Activated CD8-positive, alpha-beta memory T cell treated with anti-CD3 and anti-CD28 coated beads for 1 hour (primary cell): ENCODE measurements around the gene SERPINB11.
"Not testable (repeated sequence)": the region's sequence is repeated elsewhere in the genome, so short reads cannot be mapped to it uniquely, and the experiment has no call there.

ENCODE experiments used
- DNase-seq, 2 donors: peaks; one replicate each; pipeline ENCODE4 v3.0.0-alpha.2; 2020; ENCODE audit warnings: low read depth in 1 of 2; ENCODE audit errors: extremely low read depth in 1 of 2

The SERPINB11 gene

GRCh38 chr18:63702660-63703059, at the start of gene SERPINB11:
Gene SERPINB11, plus strand, starts transcription at chr18:63702960. Its CDS starts 7,234 bp downstream, at chr18:63710194.
- DNase-seq: no peak

- DNase-seq: not testable (repeated sequence)
These were observed 43.8 kb upstream of the SERPINB11 start for GRCh38 chr18:63658920-63659319.

GRCh38 chr18:63661750-63662149, 41.0 kb upstream of the SERPINB11 start, which contains the start of gene SERPINB3:
Gene SERPINB3, minus strand, starts transcription at chr18:63661893. Its CDS starts 677 bp downstream, at chr18:63661216.
- not testable (repeated sequence) for DNase-seq

- DNase-seq: no peak
These were observed 38.2 kb upstream of the SERPINB11 start for GRCh38 chr18:63664571-63664970.

- no peak for DNase-seq
These were observed 26.0 kb upstream of the SERPINB11 start for GRCh38 chr18:63676526-63677323.

- DNase-seq: no peak
These were observed 25.1 kb upstream of the SERPINB11 start for GRCh38 chr18:63677500-63678225.

GRCh38 chr18:63679820-63680606, 22.7 kb upstream of the SERPINB11 start:
- DNase-seq: no peak

GRCh38 chr18:63681449-63682340, 21.1 kb upstream of the SERPINB11 start:
- DNase-seq: no peak

- DNase-seq: no peak
These were observed 19.6 kb upstream of the SERPINB11 start for GRCh38 chr18:63683152-63683551.

GRCh38 chr18:63683890-63684289, 18.9 kb upstream of the SERPINB11 start:
- DNase-seq: no peak

- DNase-seq: no peak
These were observed 18.0 kb upstream of the SERPINB11 start for GRCh38 chr18:63684718-63685117.

GRCh38 chr18:63686871-63687270, 15.9 kb upstream of the SERPINB11 start:
- DNase-seq: no peak

- DNase-seq: no peak
These were observed 13.7 kb upstream of the SERPINB11 start for GRCh38 chr18:63689064-63689463.

GRCh38 chr18:63697097-63697660, 5.6 kb upstream of the SERPINB11 start:
- DNase-seq: no peak

GRCh38 chr18:63700501-63700900, 2.3 kb upstream of the SERPINB11 start:
- no peak for DNase-seq

GRCh38 chr18:63701952-63702351, 808 bp upstream of the SERPINB11 start:
- DNase-seq: no peak

- no peak for DNase-seq
These were observed 2.6 kb downstream of the SERPINB11 start for GRCh38 chr18:63705401-63705800.

GRCh38 chr18:63707816-63708215, 5.1 kb downstream of the SERPINB11 start:
- DNase-seq: no peak

GRCh38 chr18:63708650-63709049, 5.9 kb downstream of the SERPINB11 start:
- no peak for DNase-seq
